Measurements from ENCODE around the gene STRN4. TPM values are rescaled to one million over a fixed set of nuclear protein-coding genes. Genes with fewer than 3 reads are reported as not detected.
"Not testable (repeated sequence)": the region's sequence is repeated elsewhere in the genome, so short reads cannot be mapped to it uniquely, and the experiment has no call there.

STRN4 gene
- total and polyA plus RNA-seq, 9 of the 15 experiments (the other 6 are each of a cell fraction or from before 2014, with no cell fraction given): 0.62 to 83.7 (median 36.9) TPM

DNA sequence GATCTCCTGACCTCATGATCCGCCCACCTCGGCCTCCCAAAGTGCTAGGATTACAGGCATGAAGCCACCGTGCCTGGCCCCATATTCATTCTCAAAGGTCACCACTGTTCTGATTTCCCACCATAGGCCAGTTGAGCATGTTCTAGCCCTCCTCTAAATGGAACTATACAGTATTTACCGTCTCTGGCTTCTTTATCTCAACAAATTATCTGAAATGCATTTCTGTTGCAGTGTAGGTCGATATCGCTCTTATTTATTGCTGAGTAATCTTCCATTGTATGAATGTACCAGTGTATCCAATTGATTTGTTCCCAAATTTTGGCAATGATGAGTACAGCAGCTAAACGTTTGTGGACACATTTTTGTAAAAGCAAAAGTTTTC is 26.8 kb upstream of the STRN4 start (continued):
- TF ChIP-seq CTCF (IDR thresholded peaks at IDR 0.05 in 2 of 3, conservative IDR thresholded peaks at IDR 0.05 in 1 of 3; ENCODE audit: insufficient read depth in 2 of 3, low read depth in 1 of 3, low read length in 3 of 3) (no peak), PHB (CRISPR knock-in tag; IDR thresholded peaks at IDR 0.05) (0 out of 2 replicates have a peak, but pooled peaks have one; percentile 35)

GRCh38 chr19:46772170-46773017 is 26.1 kb upstream of the STRN4 start:
- Histone ChIP-seq H2AFZ (ENCODE audit: low read depth, low read length) (no peak overlapping the region), H3K4me2 (ENCODE audit: insufficient read depth, low read length) (no peak overlapping the region), H3K9me1 (ENCODE audit: control insufficient read depth, insufficient read depth, low read length) (no peaks in the 10 kb centered on the region), H4K20me1 (replicated peaks; ENCODE audit: control insufficient read depth, insufficient read depth, low read length) (peaks cover 21% of the 10 kb centered on the region), H3K9ac (ENCODE audit: insufficient read depth in 1 of 2, low read depth in 2 of 2, low read length in 2 of 2) (no peak overlapping the region), H3K9me3 (replicated peaks; ENCODE audit: control insufficient read depth, insufficient read depth, low read depth, low read length) (no peaks in the 10 kb centered on the region), H3K79me2 (ENCODE audit: control insufficient read depth, insufficient read depth, low read length) (peaks cover 5% of the 10 kb centered on the region; the same call in 1 of the 3 replicates), H3K27ac (ENCODE audit: extremely low read depth, low read depth, low read length) (no peak overlapping the region), H3K36me3 (ENCODE audit: control insufficient read depth, insufficient read depth, low read length) (peaks cover 29% of the 10 kb centered on the region), H3K4me1 (replicated peaks in 1 of 2; ENCODE audit: control insufficient read depth in 2 of 2, insufficient read depth in 2 of 2, low read length in 2 of 2) (peaks cover 0 to 14% of the 10 kb centered on the region in 2 experiments; a peak in 3 of 5 replicates), H3K27me3 (ENCODE audit: control insufficient read depth in 2 of 2, insufficient read depth in 2 of 2, low read length in 2 of 2) (no peaks in the 10 kb centered on the region), H3K4me3 (no peak overlapping the region)
- ATAC-seq (no peak), FAIRE-seq (peak; percentile 23), DNase-seq (ENCODE audit: extremely low read depth in 1 of 4, low spot score in 3 of 4) (no peak)
- TF ChIP-seq PCBP1 (IDR thresholded peaks at IDR 0.05; ENCODE audit: low read depth, low read length, poor library complexity, severe bottlenecking) (no peak), MBD2 (IDR thresholded peaks at IDR 0.05; ENCODE audit: borderline replicate concordance, low read depth) (no peak), ZNF121 (CRISPR knock-in tag; conservative IDR thresholded peaks at IDR 0.05) (peak; percentile 64), NR2C1 (IDR thresholded peaks at IDR 0.05) (no peak), NR2C1 (tag; IDR thresholded peaks at IDR 0.05) (no peak), CEBPB (tag; IDR thresholded peaks at IDR 0.05) (peak; percentile 58), POLR2G (IDR thresholded peaks at IDR 0.05; ENCODE audit: low read depth, low read length) (peak; percentile 56), POLR2B (IDR thresholded peaks at IDR 0.05; ENCODE audit: low read depth, partially characterized antibody) (peak; percentile 56), HSF4 (CRISPR knock-in tag; IDR thresholded peaks at IDR 0.05; ENCODE audit: borderline replicate concordance) (no peak), POLR2AphosphoS2 (IDR thresholded peaks at IDR 0.05; ENCODE audit: low read length) (no peak), RBM22 (IDR thresholded peaks at IDR 0.05; ENCODE audit: low read depth, low read length, poor library complexity, severe bottlenecking) (peak; percentile 72)
- intact Hi-C loops (cut with micrococcal nuclease): no loop called here
- no TSS peak for BruUV-seq (replicated peaks)
- ChIA-PET CTCF (ENCODE audit: low intra/inter-chr PET ratio) (no interaction called here), POLR2A (interaction anchor here (0.6 to 3.3 kb wide), 11 partner anchors 8 to 620 kb away, joined by 3 to 50 read pairs (median 4); partner anchors contain the start of gene SLC1A5)
- in situ Hi-C loops (cut with MboI): no loop called here
- WGBS (ENCODE audit: insufficient coverage, low coverage, missing lambda C conversion rate): 30% methylated on average over 11 of the region's 12 CpGs

GRCh38 chr19:46768746-46769145 is 22.5 kb upstream of the STRN4 start:
- H3K4me2 ChIP-seq (ENCODE audit: insufficient read depth, low read length); ATAC-seq; DNase-seq (ENCODE audit: extremely low read depth in 1 of 4, low spot score in 3 of 4); H3K36me3 ChIP-seq (ENCODE audit: control insufficient read depth, insufficient read depth, low read length); H3K9me3 ChIP-seq (replicated peaks; ENCODE audit: control insufficient read depth, insufficient read depth, low read depth, low read length); FAIRE-seq; H4K20me1 ChIP-seq (replicated peaks; ENCODE audit: control insufficient read depth, insufficient read depth, low read length); H3K4me1 ChIP-seq (replicated peaks in 1 of 2; ENCODE audit: control insufficient read depth in 2 of 2, insufficient read depth in 2 of 2, low read length in 2 of 2); H3K27ac ChIP-seq (ENCODE audit: extremely low read depth, low read depth, low read length); H3K9me1 ChIP-seq (ENCODE audit: control insufficient read depth, insufficient read depth, low read length); intact Hi-C loops (cut with micrococcal nuclease); BruUV-seq (replicated peaks); H3K4me3 ChIP-seq; H2AFZ ChIP-seq (ENCODE audit: low read depth, low read length); H3K79me2 ChIP-seq (ENCODE audit: control insufficient read depth, insufficient read depth, low read length); H3K27me3 ChIP-seq (ENCODE audit: control insufficient read depth in 2 of 2, insufficient read depth in 2 of 2, low read length in 2 of 2); CTCF ChIA-PET (ENCODE audit: low intra/inter-chr PET ratio); H3K9ac ChIP-seq (ENCODE audit: insufficient read depth in 1 of 2, low read depth in 2 of 2, low read length in 2 of 2): not testable (repeated sequence)
- in situ Hi-C loops (cut with MboI): loop anchor here (5.0 kb wide), 1 partner anchor 74 kb away; no protein-coding TSS in a partner anchor
- WGBS (ENCODE audit: insufficient coverage, low coverage, missing lambda C conversion rate): 7% methylated on average over 4 of the region's 4 CpGs
- POLR2A ChIA-PET: interaction anchor here (1.1 to 2.7 kb wide), 3 partner anchors 8 to 18 kb away, joined by 3 to 17 read pairs (median 12); no protein-coding TSS in a partner anchor
